Common myeloid progenitor, CD34-positive (primary cell): Measurements from ENCODE around the gene TENM3. TPM values are rescaled to one million over a fixed set of nuclear protein-coding genes. Genes with fewer than 3 reads are reported as not detected.
"Not testable (repeated sequence)": the region's sequence is repeated elsewhere in the genome, so short reads cannot be mapped to it uniquely, and the experiment has no call there.

Experiments
- CTCF ChIA-PET: fragments of 350-600 bp; sonication (Branson Sonifier 250); formaldehyde crosslinking; loops from one replicate; lab custom pipeline; 2021; ENCODE audit warnings: antibody characterized with exemption; lab: Charles Lee
- POLR2A ChIA-PET: fragments of 350-600 bp; sonication (Branson Sonifier 250); formaldehyde crosslinking; loops from one replicate; lab custom pipeline; 2021; ENCODE audit warnings: antibody characterized with exemption; lab: Charles Lee
- DNase-seq, 3 donors: peaks; one replicate each; pipeline versions ENCODE4 v3.0.0 to v3.0.0-alpha.2; 2013
- H3K27ac ChIP-seq, 2 experiments: 1 replicate in 1 of 2; 2 replicates in 1 of 2; pipeline ENCODE4 v1.7.0; 2013; ENCODE audit warnings: inconsistent platforms in 2 of 2, low read length in 2 of 2, mild to moderate bottlenecking in 2 of 2, low read depth in 1 of 2, moderate library complexity in 1 of 2; ENCODE audit not compliant: severe bottlenecking in 2 of 2, insufficient read depth in 1 of 2, poor library complexity in 1 of 2
- H3K27me3 ChIP-seq, 5 experiments: replicated peaks in 2 of 5; 1 replicate in 3 of 5; 2 replicates in 2 of 5; pipeline versions ENCODE4 v1.6.1 to v1.7.0; 2013; ENCODE audit warnings: low read length in 4 of 5, mild to moderate bottlenecking in 2 of 5, moderate library complexity in 2 of 5, inconsistent platforms in 1 of 5; ENCODE audit not compliant: insufficient read depth in 5 of 5, control insufficient read depth in 4 of 5
- H3K36me3 ChIP-seq, 4 experiments: 1 replicate in 2 of 4; 2 replicates in 2 of 4; pipeline versions ENCODE4 v1.6.1 to v1.7.0; 2013; ENCODE audit warnings: low read length in 3 of 4, control low read depth in 1 of 4, mild to moderate bottlenecking in 1 of 4; ENCODE audit not compliant: control insufficient read depth in 4 of 4, insufficient read depth in 4 of 4
- H3K4me1 ChIP-seq, 4 experiments: 1 replicate in 3 of 4; 2 replicates in 1 of 4; pipeline versions ENCODE4 v1.6.1 to v1.7.1; 2013; ENCODE audit warnings: low read length in 3 of 4, mild to moderate bottlenecking in 3 of 4, control low read depth in 1 of 4, inconsistent platforms in 1 of 4, moderate library complexity in 1 of 4; ENCODE audit not compliant: control insufficient read depth in 4 of 4, insufficient read depth in 4 of 4; ENCODE audit errors: control extremely low read depth in 1 of 4
- H3K4me3 ChIP-seq, 7 experiments: 1 replicate in 4 of 7; 2 replicates in 3 of 7; pipeline versions ENCODE4 v1.5.1 to v1.7.0; 2013; ENCODE audit warnings: mild to moderate bottlenecking in 7 of 7, low read length in 6 of 7, moderate library complexity in 6 of 7, inconsistent platforms in 2 of 7, low read depth in 2 of 7, control low read depth in 1 of 7; ENCODE audit not compliant: insufficient read depth in 4 of 7, control insufficient read depth in 1 of 7; ENCODE audit errors: extremely low read depth in 1 of 7
- H3K9me3 ChIP-seq, 5 experiments: 1 replicate in 4 of 5; 2 replicates in 1 of 5; pipeline versions ENCODE4 v1.6.1 to v1.7.1; 2013; ENCODE audit warnings: low read length in 4 of 5, mild to moderate bottlenecking in 2 of 5, inconsistent platforms in 1 of 5, low read depth in 1 of 5, moderate library complexity in 1 of 5; ENCODE audit not compliant: control insufficient read depth in 4 of 5, insufficient read depth in 2 of 5; ENCODE audit errors: control extremely low read depth in 1 of 5
- WGBS: methylation state at CpG from one replicate; pipeline ENCODE4 v1.1.5; 2013; ENCODE audit not compliant: insufficient coverage; 5-methylcytosine and 5-hydroxymethylcytosine counted together
- polyA plus RNA-seq: library from polyadenylated mRNA; unstranded; fragments of 120-200 nt; gene quantifications from one replicate; pipeline ENCODE4 v1.2.1, GENCODE V29; 2013

Gene TENM3
- not detected for polyA plus RNA-seq

GRCh38 chr4:182243204-182243603 is at the start of gene TENM3:
Gene TENM3, plus strand, starts transcription at chr4:182243402. Its CDS starts 80,619 bp downstream, at chr4:182324021.
- CTCF ChIA-PET, H3K4me1 ChIP-seq, H3K27ac ChIP-seq, H3K27me3 ChIP-seq, H3K9me3 ChIP-seq, H3K4me3 ChIP-seq, POLR2A ChIA-PET, DNase-seq, H3K36me3 ChIP-seq: not testable (repeated sequence)
- 97% methylated on average over 6 of the region's 8 CpGs for WGBS

GRCh38 chr4:182194091-182194824 is 48.9 kb upstream of the TENM3 start:
- no peaks in the 10 kb centered on the region for H3K9me3 ChIP-seq
- no peaks in the 10 kb centered on the region for H3K36me3 ChIP-seq
- POLR2A ChIA-PET = no interaction called here
- 93% methylated on average over 13 of the region's 15 CpGs for WGBS
- no peak overlapping the region for H3K4me3 ChIP-seq
- CTCF ChIA-PET = no interaction called here
- DNase-seq = no peak
- peaks cover 0 to 3% (median 0%) of the 10 kb centered on the region in 5 experiments for H3K27me3 ChIP-seq
- no peak overlapping the region for H3K27ac ChIP-seq
- no peaks in the 10 kb centered on the region for H3K4me1 ChIP-seq

GRCh38 chr4:182197611-182198010 is 45.6 kb upstream of the TENM3 start:
- ChIA-PET POLR2A (no interaction called here), CTCF (no interaction called here)
- Histone ChIP-seq H3K4me3 (no peak overlapping the region), H3K9me3 (no peaks in the 10 kb centered on the region), H3K27ac (no peak overlapping the region), H3K36me3 (no peaks in the 10 kb centered on the region), H3K4me1 (no peaks in the 10 kb centered on the region), H3K27me3 (no peaks in the 10 kb centered on the region)
- DNase-seq = no peak
- WGBS = 97% methylated on average over 9 of the region's 9 CpGs

- WGBS = 76% methylated on average over 2 of the region's 3 CpGs
- Histone ChIP-seq H3K36me3 (no peaks in the 10 kb centered on the region), H3K4me3 (no peak overlapping the region), H3K9me3 (no peaks in the 10 kb centered on the region), H3K27me3 (no peaks in the 10 kb centered on the region), H3K27ac (no peak overlapping the region), H3K4me1 (no peaks in the 10 kb centered on the region)
- no peak for DNase-seq
- CTCF ChIA-PET = no interaction called here
- POLR2A ChIA-PET = no interaction called here
These were observed 41.3 kb upstream of the TENM3 start for GRCh38 chr4:182201871-182202270.

GRCh38 chr4:182202650-182203049 is 40.6 kb upstream of the TENM3 start:
- Histone ChIP-seq H3K4me3 (no peak overlapping the region), H3K27me3 (no peaks in the 10 kb centered on the region), H3K36me3 (no peaks in the 10 kb centered on the region), H3K27ac (no peak overlapping the region), H3K9me3 (no peaks in the 10 kb centered on the region), H3K4me1 (no peaks in the 10 kb centered on the region)
- CTCF ChIA-PET = no interaction called here
- whole genome bisulfite sequencing = 95% methylated on average over 7 of the region's 8 CpGs
- POLR2A ChIA-PET = no interaction called here
- DNase-seq = no peak

GRCh38 chr4:182203872-182204411 is 39.3 kb upstream of the TENM3 start:
- ChIA-PET POLR2A (no interaction called here), CTCF (no interaction called here)
- no peak for DNase-seq
- Histone ChIP-seq H3K4me1 (no peaks in the 10 kb centered on the region), H3K27me3 (peaks cover 0 to 1% (median 0%) of the 10 kb centered on the region in 5 experiments), H3K4me3 (no peak overlapping the region), H3K36me3 (no peaks in the 10 kb centered on the region), H3K9me3 (no peaks in the 10 kb centered on the region), H3K27ac (no peak overlapping the region)
- WGBS = 94% methylated on average over 6 of the region's 8 CpGs

- no peaks in the 10 kb centered on the region for H3K36me3 ChIP-seq
- no peak overlapping the region for H3K4me3 ChIP-seq
- no peak overlapping the region for H3K27ac ChIP-seq
- H3K9me3 ChIP-seq = no peaks in the 10 kb centered on the region
- DNase-seq = no peak
- WGBS = 91% methylated on average over 8 of the region's 9 CpGs
- CTCF ChIA-PET = no interaction called here
- H3K4me1 ChIP-seq = no peaks in the 10 kb centered on the region
- H3K27me3 ChIP-seq = peaks cover 0 to 1% (median 0%) of the 10 kb centered on the region in 5 experiments
- POLR2A ChIA-PET = no interaction called here
These were observed 37.9 kb upstream of the TENM3 start for GRCh38 chr4:182205306-182205705.
